Body of pancreas (tissue), 4 donors: ENCODE measurements around the gene CBLN4.

Experiments used
- POLR2A ChIP-seq, 3 donors: fragments of 450-650 bp; IDR thresholded peaks; one replicate each; pipeline ENCODE4 v1.6.1; 2016; ENCODE audit warnings: antibody characterized with exemption in 3 of 3, mild to moderate bottlenecking in 2 of 3
- TF ChIP-seq, protein P1 (sequence below), 7 experiments: fragments of 450-650 bp in 4 of 7; fragments of 200-600 bp in 3 of 7; sonication (generic) in 3 of 7; IDR thresholded peaks; one replicate each; pipeline ENCODE4 v1.5.1; 2016 to 2019; ENCODE audit warnings: antibody characterized with exemption in 7 of 7

DNA sequence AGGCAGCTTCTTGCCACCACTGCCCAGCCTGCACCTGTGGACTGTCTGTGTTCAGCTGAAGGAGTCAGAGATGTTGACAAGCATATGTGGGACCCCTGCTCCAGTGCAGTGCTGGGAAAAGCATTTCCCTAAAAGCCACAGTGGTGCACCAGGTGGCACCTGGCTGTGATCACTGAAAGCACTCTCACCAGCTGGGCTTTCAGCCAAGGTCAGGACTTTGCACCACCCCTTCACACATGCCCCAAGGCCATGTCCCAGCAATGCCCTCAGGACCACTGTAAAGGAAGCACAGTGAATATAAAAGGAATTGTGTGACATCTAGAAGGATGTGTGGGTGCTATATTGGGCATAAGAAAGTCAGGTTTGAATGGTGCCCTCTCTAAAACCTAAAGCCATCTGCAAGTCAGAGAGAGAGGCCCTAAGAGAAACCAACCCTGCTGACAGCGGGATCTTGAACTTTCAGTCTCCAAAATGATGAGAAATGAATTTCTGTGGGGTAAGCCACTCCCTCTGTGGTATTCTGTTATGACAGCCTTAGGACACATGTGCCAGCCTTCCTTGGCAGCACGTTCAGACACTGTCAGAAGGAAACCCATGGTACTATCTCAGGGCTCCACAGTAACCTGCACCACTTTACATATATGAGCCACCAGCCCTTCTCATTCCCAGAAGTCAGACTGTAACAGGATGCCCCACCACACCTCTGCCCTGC is 30.7 kb downstream of the CBLN4 start:
- TF ChIP-seq, protein P1, sequence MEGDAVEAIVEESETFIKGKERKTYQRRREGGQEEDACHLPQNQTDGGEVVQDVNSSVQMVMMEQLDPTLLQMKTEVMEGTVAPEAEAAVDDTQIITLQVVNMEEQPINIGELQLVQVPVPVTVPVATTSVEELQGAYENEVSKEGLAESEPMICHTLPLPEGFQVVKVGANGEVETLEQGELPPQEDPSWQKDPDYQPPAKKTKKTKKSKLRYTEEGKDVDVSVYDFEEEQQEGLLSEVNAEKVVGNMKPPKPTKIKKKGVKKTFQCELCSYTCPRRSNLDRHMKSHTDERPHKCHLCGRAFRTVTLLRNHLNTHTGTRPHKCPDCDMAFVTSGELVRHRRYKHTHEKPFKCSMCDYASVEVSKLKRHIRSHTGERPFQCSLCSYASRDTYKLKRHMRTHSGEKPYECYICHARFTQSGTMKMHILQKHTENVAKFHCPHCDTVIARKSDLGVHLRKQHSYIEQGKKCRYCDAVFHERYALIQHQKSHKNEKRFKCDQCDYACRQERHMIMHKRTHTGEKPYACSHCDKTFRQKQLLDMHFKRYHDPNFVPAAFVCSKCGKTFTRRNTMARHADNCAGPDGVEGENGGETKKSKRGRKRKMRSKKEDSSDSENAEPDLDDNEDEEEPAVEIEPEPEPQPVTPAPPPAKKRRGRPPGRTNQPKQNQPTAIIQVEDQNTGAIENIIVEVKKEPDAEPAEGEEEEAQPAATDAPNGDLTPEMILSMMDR (IDR thresholded peaks at IDR 0.05), result no peak
- TF ChIP-seq POLR2A (IDR thresholded peaks at IDR 0.05), result no peak
